ENCODE measurements around the gene TP53TG3F.
"Not testable (repeated sequence)": the region's sequence is repeated elsewhere in the genome, so short reads cannot be mapped to it uniquely, and the experiment has no call there.

Gene TP53TG3F, protein sequence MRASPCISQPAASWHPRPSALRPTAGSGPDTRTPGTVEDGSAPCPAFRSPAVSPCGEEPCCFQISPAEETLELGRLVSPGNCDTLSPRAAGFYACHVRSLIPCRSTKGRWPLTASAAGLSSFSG
- total RNA-seq: 0 reads per million in 2 experiments

- DNase-seq (ENCODE audit: low read depth): not testable (repeated sequence)
Observed at GRCh38 chr16:33459312-33459711, at the start of gene TP53TG3F. Gene TP53TG3F (plus strand): TSS chr16:33459612. CDS start chr16:33459680, 68 bp downstream.

DNA sequence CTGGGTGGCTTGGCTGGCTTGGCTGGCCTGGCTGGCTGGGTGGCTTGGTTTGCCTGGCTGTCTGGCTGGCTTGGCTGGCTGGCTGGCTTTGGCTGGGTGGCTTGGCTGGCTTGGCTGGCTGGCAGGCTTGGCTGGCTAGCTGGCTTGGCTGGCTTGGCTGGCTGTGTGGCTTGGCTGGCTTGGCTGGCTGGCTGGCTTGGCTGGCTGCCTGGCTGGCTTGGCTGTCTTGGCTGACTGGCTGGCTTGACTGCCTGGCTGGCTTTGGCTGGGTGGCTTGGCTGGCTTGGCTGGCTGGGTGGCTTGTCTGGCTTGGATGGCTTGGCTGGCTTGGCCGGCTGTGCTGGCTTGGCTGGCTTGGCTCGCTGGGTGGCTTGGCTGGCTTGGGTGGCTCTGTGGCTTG lies 32.2 kb downstream of the TP53TG3F start:
- not testable (repeated sequence) for DNase-seq (ENCODE audit: low read depth)

- not testable (repeated sequence) for DNase-seq (ENCODE audit: low read depth)
Observed at GRCh38 chr16:33507231-33507630, 47.8 kb downstream of the TP53TG3F start.

GRCh38 chr16:33509070-33509469 lies 49.7 kb downstream of the TP53TG3F start:
- DNase-seq (ENCODE audit: low read depth): not testable (repeated sequence)

DNA sequence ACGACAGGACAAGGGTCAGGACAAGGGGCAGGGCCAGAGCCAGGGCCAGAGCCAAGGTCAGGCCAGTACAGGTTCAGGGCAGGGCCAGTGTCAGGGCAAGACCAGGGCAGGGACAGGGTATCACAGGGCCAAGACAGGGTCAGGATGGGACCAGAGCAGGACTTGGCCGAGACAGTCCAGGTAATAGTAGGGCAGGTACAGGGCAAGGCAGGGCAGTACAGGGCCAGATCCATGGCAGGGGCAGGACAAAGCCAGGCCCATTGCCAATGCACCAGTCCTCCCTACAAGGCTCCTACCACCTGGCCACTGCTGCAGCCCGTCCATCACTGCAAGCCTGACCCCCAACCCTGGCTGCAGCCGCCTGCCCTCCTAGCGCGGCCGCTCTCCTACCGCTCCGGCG lies 50.5 kb downstream of the TP53TG3F start:
- DNase-seq (ENCODE audit: low read depth): not testable (repeated sequence)

Data from T follicular helper cell (primary cell).